Dermis lymphatic vessel endothelial cell (primary cell): Measurements from ENCODE around the gene PLA2G2E. TPM values are rescaled to one million over a fixed set of nuclear protein-coding genes. Genes with fewer than 3 reads are reported as not detected.

Experiments
- total RNA-seq: library from RNA; depleted of rRNA; stranded (reverse); fragments of >200 nt; gene quantifications from 2 replicates; pipeline ENCODE4 v1.2.1, GENCODE V29; 2014

Gene PLA2G2E
- total RNA-seq = not detected in 2 replicates

GRCh38 chr1:19923137-19923952 lies at the start of gene PLA2G2E:
TSS of gene PLA2G2E (minus strand) at chr1:19923617. CDS start at chr1:19923559, 58 bp downstream.

GRCh38 chr1:19882111-19883071 lies 41.0 kb downstream of the PLA2G2E start, which contains the start of gene OTUD3:
TSS of gene OTUD3 (plus strand) at chr1:19882395. CDS start at chr1:19882514, 119 bp downstream.

Other genes with a start within 250 kb of the PLA2G2E start
- gene TMCO4, start 123.7 kb downstream of the PLA2G2E start, total RNA-seq = 6.1 and 7.6 TPM in 2 replicates
- not detected in 2 replicates for gene RNF186, start 108.3 kb downstream of the PLA2G2E start, total RNA-seq
- gene OTUD3, start 41.2 kb downstream of the PLA2G2E start, total RNA-seq = 2.2 and 3.5 TPM in 2 replicates
- not detected in 2 replicates for gene PLA2G2A, start 56.0 kb upstream of the PLA2G2E start, total RNA-seq
- gene PLA2G5, start 146.6 kb upstream of the PLA2G2E start, total RNA-seq = not detected in 2 replicates
- not detected in 2 replicates for gene PLA2G2D, start 195.9 kb upstream of the PLA2G2E start, total RNA-seq
- gene PLA2G2F, start 215.7 kb upstream of the PLA2G2E start, total RNA-seq = not detected in 2 replicates